HepG2 (cell line): ENCODE results near the gene MLN.

Source experiments
- CENPT ChIP-seq: sonication (generic); formaldehyde crosslinking; IDR thresholded peaks from 2 replicates; pipeline ENCODE4 v1.8.0; 2022; ENCODE audit warnings: low read depth, mild to moderate bottlenecking, moderate library complexity, missing genetic modification reagents
- FOSL2 ChIP-seq: sonication (generic); formaldehyde crosslinking; IDR thresholded peaks from 2 replicates; pipeline ENCODE4 v1.4.0; 2020; ENCODE audit warnings: missing genetic modification reagents
- JUND ChIP-seq: sonication (generic); formaldehyde crosslinking; IDR thresholded peaks from 2 replicates; pipeline ENCODE4 v1.8.0; 2022; ENCODE audit warnings: mild to moderate bottlenecking, missing genetic modification reagents
- PLRG1 ChIP-seq: fragments of 450-650 bp; conservative IDR thresholded peaks from 2 replicates; pipeline ENCODE4 v1.6.1; 2016
- POLR2A ChIP-seq, 2 experiments: IDR thresholded peaks; 2 replicates each; pipeline ENCODE4 v1.6.1; 2011; ENCODE audit warnings: low read depth in 2 of 2, low read length in 2 of 2, mild to moderate bottlenecking in 1 of 2, moderate library complexity in 1 of 2; ENCODE audit not compliant: insufficient read depth in 1 of 2
- POLR2AphosphoS5 ChIP-seq: IDR thresholded peaks from 2 replicates; pipeline ENCODE4 v1.6.1; 2012; ENCODE audit warnings: low read depth, low read length
- SP5 ChIP-seq: IDR thresholded peaks from 2 replicates; pipeline ENCODE4 v1.6.1; 2016; ENCODE audit warnings: low read depth, borderline replicate concordance
- ZBTB21 ChIP-seq: sonication (generic); formaldehyde crosslinking; IDR thresholded peaks from 2 replicates; pipeline ENCODE4 v1.4.0; 2020; ENCODE audit warnings: missing genetic modification reagents
- ZNF12 ChIP-seq: sonication (generic); formaldehyde crosslinking; IDR thresholded peaks from 2 replicates; pipeline ENCODE4 v1.5.0; 2020; ENCODE audit warnings: missing genetic modification reagents
- ZNF230 ChIP-seq: sonication (generic); formaldehyde crosslinking; IDR thresholded peaks from 2 replicates; pipeline ENCODE4 v1.4.0; 2020; ENCODE audit warnings: mild to moderate bottlenecking, missing genetic modification reagents
- TF ChIP-seq, protein P1 (sequence below): sonication (generic); formaldehyde crosslinking; IDR thresholded peaks from 2 replicates; pipeline ENCODE4 v1.4.0; 2020; ENCODE audit warnings: missing genetic modification reagents, borderline replicate concordance
- TF ChIP-seq, protein P2 (sequence below): sonication (generic); formaldehyde crosslinking; IDR thresholded peaks from 2 replicates; pipeline ENCODE4 v1.4.0; 2020; ENCODE audit warnings: missing genetic modification reagents
- TF ChIP-seq, protein P3 (sequence below): sonication (generic); formaldehyde crosslinking; IDR thresholded peaks from 2 replicates; pipeline ENCODE4 v1.5.0; 2020; ENCODE audit warnings: mild to moderate bottlenecking, missing genetic modification reagents, moderate library complexity
- TF ChIP-seq, protein P4 (sequence below): sonication (generic); formaldehyde crosslinking; IDR thresholded peaks from 2 replicates; pipeline ENCODE4 v1.4.0; 2020; ENCODE audit warnings: missing genetic modification reagents, mild to moderate bottlenecking, borderline replicate concordance

DNA sequence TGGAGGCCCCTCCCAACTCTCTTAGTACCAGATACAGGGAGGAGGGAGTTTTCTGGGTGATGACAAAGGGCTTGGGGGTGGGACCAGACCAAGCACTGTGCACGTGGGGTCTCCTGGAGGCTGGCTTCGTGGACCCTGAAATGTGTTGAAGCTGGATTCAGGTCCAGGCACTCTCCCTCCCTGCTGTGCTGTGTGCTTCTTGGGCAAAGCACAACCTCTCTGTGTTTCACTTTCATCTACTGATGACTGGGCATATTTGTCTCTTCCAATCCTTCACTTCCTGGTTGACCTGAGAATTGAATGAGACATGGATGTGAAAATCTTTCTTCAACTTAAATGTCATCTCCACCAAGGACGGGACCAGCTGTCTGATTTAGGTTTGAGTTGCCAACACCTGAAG lies 14.5 kb upstream of the MLN start:
- no peak for TF ChIP-seq PLRG1
- TF ChIP-seq ZNF12 (CRISPR knock-in tag): no peak
- no peak for TF ChIP-seq POLR2A (IDR thresholded peaks at IDR 0.05; ENCODE audit: insufficient read depth in 1 of 2, low read depth in 2 of 2, low read length in 2 of 2)
- TF ChIP-seq POLR2AphosphoS5: no peak
- TF ChIP-seq ZBTB21 (CRISPR knock-in tag): no peak
- TF ChIP-seq, protein P1, sequence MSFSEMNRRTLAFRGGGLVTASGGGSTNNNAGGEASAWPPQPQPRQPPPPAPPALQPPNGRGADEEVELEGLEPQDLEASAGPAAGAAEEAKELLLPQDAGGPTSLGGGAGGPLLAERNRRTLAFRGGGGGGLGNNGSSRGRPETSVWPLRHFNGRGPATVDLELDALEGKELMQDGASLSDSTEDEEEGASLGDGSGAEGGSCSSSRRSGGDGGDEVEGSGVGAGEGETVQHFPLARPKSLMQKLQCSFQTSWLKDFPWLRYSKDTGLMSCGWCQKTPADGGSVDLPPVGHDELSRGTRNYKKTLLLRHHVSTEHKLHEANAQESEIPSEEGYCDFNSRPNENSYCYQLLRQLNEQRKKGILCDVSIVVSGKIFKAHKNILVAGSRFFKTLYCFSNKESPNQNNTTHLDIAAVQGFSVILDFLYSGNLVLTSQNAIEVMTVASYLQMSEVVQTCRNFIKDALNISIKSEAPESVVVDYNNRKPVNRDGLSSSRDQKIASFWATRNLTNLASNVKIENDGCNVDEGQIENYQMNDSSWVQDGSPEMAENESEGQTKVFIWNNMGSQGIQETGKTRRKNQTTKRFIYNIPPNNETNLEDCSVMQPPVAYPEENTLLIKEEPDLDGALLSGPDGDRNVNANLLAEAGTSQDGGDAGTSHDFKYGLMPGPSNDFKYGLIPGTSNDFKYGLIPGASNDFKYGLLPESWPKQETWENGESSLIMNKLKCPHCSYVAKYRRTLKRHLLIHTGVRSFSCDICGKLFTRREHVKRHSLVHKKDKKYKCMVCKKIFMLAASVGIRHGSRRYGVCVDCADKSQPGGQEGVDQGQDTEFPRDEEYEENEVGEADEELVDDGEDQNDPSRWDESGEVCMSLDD: no peak
- TF ChIP-seq, protein P2, sequence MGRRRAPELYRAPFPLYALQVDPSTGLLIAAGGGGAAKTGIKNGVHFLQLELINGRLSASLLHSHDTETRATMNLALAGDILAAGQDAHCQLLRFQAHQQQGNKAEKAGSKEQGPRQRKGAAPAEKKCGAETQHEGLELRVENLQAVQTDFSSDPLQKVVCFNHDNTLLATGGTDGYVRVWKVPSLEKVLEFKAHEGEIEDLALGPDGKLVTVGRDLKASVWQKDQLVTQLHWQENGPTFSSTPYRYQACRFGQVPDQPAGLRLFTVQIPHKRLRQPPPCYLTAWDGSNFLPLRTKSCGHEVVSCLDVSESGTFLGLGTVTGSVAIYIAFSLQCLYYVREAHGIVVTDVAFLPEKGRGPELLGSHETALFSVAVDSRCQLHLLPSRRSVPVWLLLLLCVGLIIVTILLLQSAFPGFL: no peak
- TF ChIP-seq ZNF230: no peak
- TF ChIP-seq, protein P3, sequence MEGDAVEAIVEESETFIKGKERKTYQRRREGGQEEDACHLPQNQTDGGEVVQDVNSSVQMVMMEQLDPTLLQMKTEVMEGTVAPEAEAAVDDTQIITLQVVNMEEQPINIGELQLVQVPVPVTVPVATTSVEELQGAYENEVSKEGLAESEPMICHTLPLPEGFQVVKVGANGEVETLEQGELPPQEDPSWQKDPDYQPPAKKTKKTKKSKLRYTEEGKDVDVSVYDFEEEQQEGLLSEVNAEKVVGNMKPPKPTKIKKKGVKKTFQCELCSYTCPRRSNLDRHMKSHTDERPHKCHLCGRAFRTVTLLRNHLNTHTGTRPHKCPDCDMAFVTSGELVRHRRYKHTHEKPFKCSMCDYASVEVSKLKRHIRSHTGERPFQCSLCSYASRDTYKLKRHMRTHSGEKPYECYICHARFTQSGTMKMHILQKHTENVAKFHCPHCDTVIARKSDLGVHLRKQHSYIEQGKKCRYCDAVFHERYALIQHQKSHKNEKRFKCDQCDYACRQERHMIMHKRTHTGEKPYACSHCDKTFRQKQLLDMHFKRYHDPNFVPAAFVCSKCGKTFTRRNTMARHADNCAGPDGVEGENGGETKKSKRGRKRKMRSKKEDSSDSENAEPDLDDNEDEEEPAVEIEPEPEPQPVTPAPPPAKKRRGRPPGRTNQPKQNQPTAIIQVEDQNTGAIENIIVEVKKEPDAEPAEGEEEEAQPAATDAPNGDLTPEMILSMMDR (CRISPR knock-in tag): no peak
- TF ChIP-seq JUND (CRISPR knock-in tag): no peak
- no peak for TF ChIP-seq FOSL2 (CRISPR knock-in tag)
- TF ChIP-seq SP5 (CRISPR knock-in tag): no peak
- TF ChIP-seq, protein P4, sequence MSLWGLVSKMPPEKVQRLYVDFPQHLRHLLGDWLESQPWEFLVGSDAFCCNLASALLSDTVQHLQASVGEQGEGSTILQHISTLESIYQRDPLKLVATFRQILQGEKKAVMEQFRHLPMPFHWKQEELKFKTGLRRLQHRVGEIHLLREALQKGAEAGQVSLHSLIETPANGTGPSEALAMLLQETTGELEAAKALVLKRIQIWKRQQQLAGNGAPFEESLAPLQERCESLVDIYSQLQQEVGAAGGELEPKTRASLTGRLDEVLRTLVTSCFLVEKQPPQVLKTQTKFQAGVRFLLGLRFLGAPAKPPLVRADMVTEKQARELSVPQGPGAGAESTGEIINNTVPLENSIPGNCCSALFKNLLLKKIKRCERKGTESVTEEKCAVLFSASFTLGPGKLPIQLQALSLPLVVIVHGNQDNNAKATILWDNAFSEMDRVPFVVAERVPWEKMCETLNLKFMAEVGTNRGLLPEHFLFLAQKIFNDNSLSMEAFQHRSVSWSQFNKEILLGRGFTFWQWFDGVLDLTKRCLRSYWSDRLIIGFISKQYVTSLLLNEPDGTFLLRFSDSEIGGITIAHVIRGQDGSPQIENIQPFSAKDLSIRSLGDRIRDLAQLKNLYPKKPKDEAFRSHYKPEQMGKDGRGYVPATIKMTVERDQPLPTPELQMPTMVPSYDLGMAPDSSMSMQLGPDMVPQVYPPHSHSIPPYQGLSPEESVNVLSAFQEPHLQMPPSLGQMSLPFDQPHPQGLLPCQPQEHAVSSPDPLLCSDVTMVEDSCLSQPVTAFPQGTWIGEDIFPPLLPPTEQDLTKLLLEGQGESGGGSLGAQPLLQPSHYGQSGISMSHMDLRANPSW (CRISPR knock-in tag): no peak
- TF ChIP-seq CENPT (CRISPR knock-in tag): no peak
